ENCODE measurements around the gene CDON.

DNA sequence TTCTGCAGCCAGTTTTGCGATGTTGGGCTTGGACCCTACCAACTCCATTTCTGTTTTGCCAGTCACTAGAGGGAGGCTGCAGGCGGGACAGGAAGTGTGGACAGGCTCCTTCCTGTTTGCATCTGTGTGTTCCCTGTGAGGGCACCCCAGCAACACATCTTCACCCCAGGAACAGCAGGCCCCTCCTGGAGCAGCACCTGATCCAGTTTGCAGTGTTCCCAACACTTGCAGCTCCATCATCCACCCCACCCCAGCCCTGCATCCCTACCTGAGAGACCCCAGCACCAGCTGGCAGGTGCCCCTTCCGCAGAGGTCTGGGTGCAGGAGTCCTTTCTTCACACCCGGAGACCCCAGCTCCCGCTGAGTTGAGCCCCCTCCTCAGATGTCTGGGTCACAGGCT lies 124.2 kb downstream of the CDON start:
- TF ChIP-seq EZH2 (IDR thresholded peaks at IDR 0.05): no peak
- no peak for TF ChIP-seq POLR2AphosphoS5 (IDR thresholded peaks at IDR 0.05; ENCODE audit: borderline replicate concordance, low read depth, low read length)

Measured in SK-N-MC (cell line).